Suprapubic skin (tissue), 3 donors: ENCODE results near the gene DCUN1D3.

ENCODE experiments used
- CTCF ChIP-seq, 2 donors: fragments of 200-600 bp in 1 of 2; fragments of 450-650 bp in 1 of 2; sonication (generic) in 1 of 2; IDR thresholded peaks; one replicate each; pipeline ENCODE4 v1.5.1; 2016 to 2019; ENCODE audit warnings: antibody characterized with exemption in 2 of 2, mild to moderate bottlenecking in 1 of 2, moderate library complexity in 1 of 2
- EP300 ChIP-seq: sonication (generic); formaldehyde crosslinking; IDR thresholded peaks from one replicate; pipeline ENCODE4 v1.6.1; 2017; ENCODE audit warnings: antibody characterized with exemption

GRCh38 chr16:20949660-20950059 is 49.5 kb upstream of the DCUN1D3 start:
- no peak for TF ChIP-seq EP300
- TF ChIP-seq CTCF (IDR thresholded peaks at IDR 0.05): no peak
